ENCODE data around the gene SYT3. TPM values are rescaled to one million over a fixed set of nuclear protein-coding genes. Genes with fewer than 3 reads are reported as not detected.
A peak's percentile ranks its signal among the peaks of the same experiment; 100 is the strongest.
"Not testable (repeated sequence)": the region's sequence is repeated elsewhere in the genome, so short reads cannot be mapped to it uniquely, and the experiment has no call there.

Gene SYT3
- total RNA-seq, 4 donors from 2014 or later = 0.14 TPM; not detected in 3

GRCh38 chr19:50618379-50618778 is 21.3 kb downstream of the SYT3 start:
- intact Hi-C loops (cut with DNase I; ENCODE audit: low total_unique reads); H3K4me1 ChIP-seq; H3K36me3 ChIP-seq; DNase-seq; H3K4me3 ChIP-seq; H3K27ac ChIP-seq; H3K9me3 ChIP-seq; H3K27me3 ChIP-seq: not testable (repeated sequence)

- H3K4me1 ChIP-seq; intact Hi-C loops (cut with DNase I; ENCODE audit: low total_unique reads); DNase-seq; H3K9me3 ChIP-seq; H3K27me3 ChIP-seq; H3K36me3 ChIP-seq; H3K27ac ChIP-seq; H3K4me3 ChIP-seq: not testable (repeated sequence)
Observed at GRCh38 chr19:50612504-50613404, 26.9 kb downstream of the SYT3 start.

GRCh38 chr19:50607874-50608785 is 31.6 kb downstream of the SYT3 start:
- no peaks in the 10 kb centered on the region for H3K36me3 ChIP-seq
- intact Hi-C loops (cut with DNase I; ENCODE audit: low total_unique reads) = no loop called here
- no peaks in the 10 kb centered on the region for H3K4me1 ChIP-seq
- no peak overlapping the region for H3K4me3 ChIP-seq
- no peak overlapping the region for H3K27ac ChIP-seq
- peak; percentile 39 to 59 for DNase-seq
- TF ChIP-seq CTCF (IDR thresholded peaks at IDR 0.05) = peak in 3 of 4 experiments; percentile 25 to 55 (median 40)
- TF ChIP-seq POLR2A (IDR thresholded peaks at IDR 0.05) = no peak
- H3K9me3 ChIP-seq = no peaks in the 10 kb centered on the region
- H3K27me3 ChIP-seq = peaks cover 0 to 5% of the 10 kb centered on the region in 2 donors

GRCh38 chr19:50607388-50607787 is 32.3 kb downstream of the SYT3 start:
- Histone ChIP-seq H3K4me3 (no peak overlapping the region), H3K4me1 (no peaks in the 10 kb centered on the region), H3K36me3 (no peaks in the 10 kb centered on the region), H3K9me3 (no peaks in the 10 kb centered on the region), H3K27me3 (peaks cover 0 to 5% of the 10 kb centered on the region in 2 donors), H3K27ac (no peak overlapping the region)
- no peak for TF ChIP-seq CTCF (IDR thresholded peaks at IDR 0.05)
- no peak for TF ChIP-seq POLR2A (IDR thresholded peaks at IDR 0.05)
- no peak for DNase-seq
- intact Hi-C loops (cut with DNase I; ENCODE audit: low total_unique reads) = no loop called here

GRCh38 chr19:50606059-50606836 is 33.4 kb downstream of the SYT3 start:
- H3K27me3 ChIP-seq; intact Hi-C loops (cut with DNase I; ENCODE audit: low total_unique reads); H3K27ac ChIP-seq; H3K9me3 ChIP-seq; DNase-seq; H3K4me3 ChIP-seq; H3K36me3 ChIP-seq; H3K4me1 ChIP-seq: not testable (repeated sequence)

GRCh38 chr19:50604264-50605073 is 35.2 kb downstream of the SYT3 start:
- H3K4me3 ChIP-seq; DNase-seq; H3K36me3 ChIP-seq; H3K9me3 ChIP-seq; H3K27ac ChIP-seq; intact Hi-C loops (cut with DNase I; ENCODE audit: low total_unique reads); H3K27me3 ChIP-seq; H3K4me1 ChIP-seq: not testable (repeated sequence)
